ENCODE results near the gene OR10V1.
"Not testable (repeated sequence)": the region's sequence is repeated elsewhere in the genome, so short reads cannot be mapped to it uniquely, and the experiment has no call there.

Gene OR10V1

DNA sequence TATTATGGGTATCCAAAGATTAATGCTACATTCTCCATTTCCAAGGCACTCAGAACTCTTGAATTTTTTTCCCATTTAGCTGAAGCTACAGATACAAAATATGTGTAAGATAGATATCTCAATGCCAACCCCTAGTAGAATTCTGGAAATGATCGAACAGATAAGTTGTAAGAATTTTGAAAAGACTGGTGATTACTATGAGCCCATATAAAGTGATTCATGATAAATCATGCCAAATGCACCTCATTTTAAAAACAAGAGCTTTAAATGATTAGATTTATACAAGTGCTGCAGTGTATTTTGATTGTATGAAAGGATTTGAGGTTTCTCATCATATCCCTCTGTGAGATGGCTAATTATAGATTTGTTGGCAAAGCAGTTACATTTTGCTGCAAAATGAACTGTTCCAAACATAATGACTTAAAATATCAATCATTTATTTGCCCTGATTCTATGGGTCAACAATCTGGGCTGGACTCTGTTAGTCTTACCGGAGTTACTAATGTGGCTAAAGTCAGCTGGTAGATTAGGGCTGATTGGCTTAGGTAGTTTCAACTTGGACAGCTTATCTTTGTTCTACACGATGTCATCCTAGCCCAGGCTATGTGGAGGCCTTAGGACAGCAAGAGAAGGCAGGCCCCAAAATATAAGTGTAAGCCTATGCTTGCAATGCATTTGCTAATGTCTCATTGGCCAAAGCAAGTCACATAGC lies 3.4 kb downstream of the OR10V1 start:
- DNase-seq (ENCODE audit: low read depth): no peak

DNA sequence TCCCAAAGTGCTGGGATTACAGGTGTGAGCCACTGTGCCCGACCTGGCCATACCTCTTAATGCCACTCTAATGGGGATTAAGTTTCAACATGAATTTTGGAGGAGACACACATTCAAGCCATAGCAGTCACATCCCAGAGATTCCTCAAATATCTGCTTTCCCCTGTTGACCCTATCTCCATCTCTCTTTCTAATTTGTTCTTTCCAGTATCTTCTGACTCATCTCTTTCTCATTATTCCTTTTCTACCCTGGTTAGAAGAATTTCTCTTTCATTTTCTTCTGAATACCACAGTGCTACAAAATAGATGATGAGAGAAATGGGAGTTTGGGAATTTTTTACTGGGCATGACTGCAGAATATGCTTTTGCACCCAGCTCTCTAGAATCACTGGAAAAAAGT lies 5.1 kb downstream of the OR10V1 start:
- DNase-seq (ENCODE audit: low read depth): no peak

DNA sequence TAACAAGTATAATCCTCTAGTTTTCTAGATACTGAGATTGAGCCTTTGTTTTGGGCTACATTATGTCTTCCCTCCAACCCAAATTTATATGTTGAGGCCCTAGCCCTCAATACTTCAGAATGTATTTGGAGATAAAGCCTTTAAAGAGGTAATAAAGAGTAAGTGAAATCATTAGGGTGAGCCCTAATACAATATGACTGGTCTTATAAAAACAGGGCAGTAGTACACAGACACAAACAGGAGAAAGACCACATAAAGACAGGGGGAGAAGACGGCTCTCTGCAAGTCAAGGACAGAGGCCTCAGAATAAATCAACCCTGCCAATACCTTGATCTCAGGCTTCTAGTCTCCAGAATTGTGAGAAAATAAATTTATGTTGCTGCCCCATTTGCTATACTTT lies 6.3 kb downstream of the OR10V1 start:
- no peak for DNase-seq (ENCODE audit: low read depth)

DNA sequence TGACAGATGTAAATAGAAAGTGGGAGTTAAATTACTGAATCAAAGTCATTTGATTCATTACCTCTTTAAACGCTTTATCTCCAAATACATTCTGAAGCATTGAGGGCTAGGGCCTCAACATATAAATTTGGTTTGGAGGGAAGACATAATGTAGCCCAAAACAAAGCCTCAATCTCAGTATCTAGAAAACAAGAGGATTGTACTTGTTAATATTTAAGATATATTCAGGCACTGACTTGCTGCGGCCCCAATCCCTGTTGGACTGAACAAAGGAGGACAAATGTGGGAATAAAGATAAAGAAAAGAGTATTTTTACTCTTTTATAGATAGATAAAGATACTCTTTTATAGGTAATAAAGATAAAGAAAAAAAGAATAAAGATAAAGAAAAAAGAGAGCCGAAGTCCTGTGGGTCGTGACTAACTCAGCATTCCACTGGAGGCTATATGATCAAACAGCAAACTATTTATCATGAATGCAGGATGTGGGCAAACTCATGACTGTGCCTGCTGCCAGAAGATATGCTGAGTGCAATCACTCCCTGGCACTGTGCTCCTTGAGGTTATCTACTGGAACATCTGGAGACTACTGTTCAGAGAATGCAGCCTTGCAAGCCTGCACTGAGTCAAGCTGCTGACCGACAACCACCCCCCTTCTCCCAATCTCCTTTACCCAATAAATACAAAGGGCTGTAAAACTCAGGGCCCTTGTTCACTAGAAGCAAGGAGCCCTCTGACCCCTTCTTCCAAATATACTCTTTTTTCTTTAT lies 6.9 kb downstream of the OR10V1 start:
- no peak for DNase-seq (ENCODE audit: low read depth)

DNA sequence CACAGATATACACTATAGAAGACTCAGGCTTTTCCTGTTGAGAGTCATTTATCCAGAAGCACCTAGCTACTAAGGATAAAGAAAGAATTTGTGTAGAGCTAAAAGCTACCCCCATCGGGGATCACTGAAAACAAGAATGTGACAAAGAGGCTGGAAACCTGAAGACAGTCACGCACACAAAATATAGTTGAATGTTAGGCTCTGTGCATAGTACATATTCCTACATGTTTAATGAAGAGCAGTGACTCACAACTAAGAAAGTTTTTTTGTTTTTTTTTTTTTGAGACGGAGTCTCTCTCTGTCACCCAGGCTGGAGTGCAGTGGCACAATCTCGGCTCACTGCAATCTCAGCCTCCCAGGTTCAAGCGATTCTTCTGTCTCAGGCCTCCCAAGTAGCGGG lies 8.4 kb downstream of the OR10V1 start:
- DNase-seq (ENCODE audit: low read depth): no peak

DNA sequence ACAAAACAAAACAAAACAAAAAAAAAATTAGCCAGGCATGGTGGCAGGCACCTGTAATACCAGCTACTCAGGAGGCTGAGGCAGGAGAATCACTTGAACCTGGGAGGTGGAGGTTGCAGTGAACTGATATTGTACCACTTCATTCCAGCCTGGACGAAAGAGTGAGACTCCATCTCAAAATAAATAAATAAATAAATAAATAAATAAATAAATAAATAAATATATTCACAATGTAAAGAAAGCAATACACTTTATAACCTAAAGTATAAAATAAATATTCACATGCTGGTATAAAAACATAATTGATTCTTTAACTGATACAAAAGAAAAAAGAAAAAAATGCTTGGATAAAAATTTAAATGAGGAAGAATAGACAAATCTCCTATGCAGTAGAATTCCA lies 10.1 kb downstream of the OR10V1 start:
- not testable (repeated sequence) for DNase-seq (ENCODE audit: low read depth)

DNA sequence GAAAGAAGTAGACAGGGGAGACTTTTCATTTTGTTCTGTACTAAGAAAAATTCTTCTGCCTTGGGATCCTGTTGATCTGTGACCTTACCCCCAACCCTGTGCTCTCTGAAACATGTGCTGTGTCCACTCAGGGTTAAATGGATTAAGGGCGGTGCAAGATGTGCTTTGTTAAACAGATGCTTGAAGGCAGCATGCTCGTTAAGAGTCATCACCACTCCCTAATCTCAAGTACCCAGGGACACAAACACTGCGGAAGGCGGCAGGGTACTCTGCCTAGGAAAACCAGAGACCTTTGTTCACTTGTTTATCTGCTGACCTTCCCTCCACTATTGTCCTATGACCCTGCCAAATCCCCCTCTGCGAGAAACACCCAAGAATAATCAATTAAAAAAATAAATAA lies 13.5 kb downstream of the OR10V1 start:
- DNase-seq (ENCODE audit: low read depth): not testable (repeated sequence)

DNA sequence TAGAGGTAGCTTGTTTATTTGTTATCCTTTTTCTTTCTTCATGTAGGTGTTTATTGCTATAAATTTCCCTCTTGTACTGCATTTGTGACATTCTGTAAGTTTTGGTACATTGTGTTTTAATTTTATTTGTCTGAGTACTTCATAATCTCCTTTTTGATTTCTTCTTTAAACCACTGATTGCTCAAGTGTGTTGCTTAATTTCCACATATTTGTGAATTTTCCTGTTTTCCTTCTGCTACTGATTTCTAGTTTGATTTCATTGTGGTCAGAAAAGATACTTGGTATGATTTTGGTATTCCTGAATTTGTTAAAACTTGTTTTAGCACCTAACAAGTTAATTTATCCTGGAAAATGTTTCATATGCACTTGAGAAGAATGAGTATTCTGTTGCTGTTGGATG lies 15.1 kb downstream of the OR10V1 start:
- DNase-seq (ENCODE audit: low read depth): no peak

DNA sequence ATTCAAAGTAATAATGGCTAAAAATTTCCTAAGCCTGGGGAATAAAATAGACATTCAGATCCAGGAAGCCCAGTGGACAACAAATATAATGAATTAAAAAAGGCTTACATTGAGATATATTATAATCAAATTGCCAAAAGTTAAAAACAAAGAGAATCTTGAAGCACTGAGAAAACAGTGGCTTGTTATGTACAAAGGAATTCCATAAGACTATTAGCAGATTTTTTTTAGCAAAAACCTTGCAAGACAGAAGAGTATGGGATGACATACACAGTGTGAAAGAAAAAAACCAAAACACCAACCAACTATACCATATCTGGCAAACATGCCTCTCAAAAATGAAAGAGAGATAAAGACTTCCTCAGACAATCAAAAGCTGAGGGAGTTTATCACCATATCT lies 20.7 kb downstream of the OR10V1 start:
- no peak for DNase-seq (ENCODE audit: low read depth)

DNA sequence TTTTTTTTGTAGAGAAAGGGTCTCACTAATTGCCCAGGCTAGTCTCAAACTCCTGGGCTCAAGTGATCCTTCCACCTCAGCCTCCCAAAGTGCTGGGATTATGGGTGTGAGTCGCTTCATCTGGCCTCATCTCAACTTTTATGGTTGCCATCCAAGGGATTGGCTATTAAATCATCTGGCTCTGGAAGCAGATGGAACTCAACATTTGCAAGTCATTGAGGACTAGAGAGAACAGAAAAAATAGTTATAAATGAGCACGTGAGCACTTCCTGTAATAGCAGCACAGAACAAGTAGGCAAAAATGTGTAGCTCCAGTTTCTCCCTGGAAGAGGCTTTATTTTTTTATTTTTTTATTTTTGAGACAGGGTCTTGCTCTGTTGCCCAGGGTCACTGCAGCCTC lies 22.5 kb downstream of the OR10V1 start:
- no peak for DNase-seq (ENCODE audit: low read depth)

DNA sequence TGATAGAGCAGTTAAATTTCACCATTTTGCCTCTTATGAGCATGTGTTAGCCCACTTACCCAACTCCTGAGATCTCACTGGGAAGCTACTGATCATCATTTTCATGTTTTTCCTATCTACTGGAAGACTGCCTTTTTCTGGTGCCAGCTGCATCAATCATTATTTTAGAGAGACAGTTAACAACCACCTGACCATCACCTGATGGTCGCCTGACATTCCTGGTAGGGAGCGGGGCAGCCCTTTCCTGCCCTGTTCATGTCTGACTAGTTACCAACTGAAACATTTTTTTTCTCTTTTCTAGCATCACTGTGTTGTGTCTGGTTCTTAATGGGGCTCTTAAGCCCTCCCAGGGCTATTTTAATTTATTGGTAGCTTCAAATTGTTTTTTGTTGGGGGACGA lies 24.6 kb downstream of the OR10V1 start:
- DNase-seq (ENCODE audit: low read depth): no peak

DNA sequence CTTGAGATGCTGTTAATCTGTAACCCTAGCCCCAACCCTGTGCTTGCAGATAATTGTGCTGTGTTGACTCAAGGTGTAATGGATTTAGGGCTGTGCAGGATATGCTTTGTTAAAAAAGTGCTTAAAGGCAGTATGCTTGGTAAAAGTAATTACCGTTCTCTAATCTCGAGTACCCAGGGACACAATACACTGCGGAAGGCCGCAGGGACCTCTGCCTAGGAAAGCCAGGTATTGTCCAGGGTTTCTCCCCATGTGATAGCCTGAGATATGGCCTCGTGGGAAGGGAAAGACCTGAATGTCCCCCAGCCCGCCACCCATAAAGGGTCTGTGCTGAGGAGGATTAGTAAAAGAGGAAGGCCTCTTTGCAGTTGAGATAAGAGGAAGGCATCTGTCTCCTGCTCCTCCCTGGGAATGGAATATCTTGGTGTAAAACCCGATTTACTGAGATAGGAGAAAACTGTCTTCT lies 32.4 kb downstream of the OR10V1 start:
- not testable (repeated sequence) for DNase-seq (ENCODE audit: low read depth)

DNA sequence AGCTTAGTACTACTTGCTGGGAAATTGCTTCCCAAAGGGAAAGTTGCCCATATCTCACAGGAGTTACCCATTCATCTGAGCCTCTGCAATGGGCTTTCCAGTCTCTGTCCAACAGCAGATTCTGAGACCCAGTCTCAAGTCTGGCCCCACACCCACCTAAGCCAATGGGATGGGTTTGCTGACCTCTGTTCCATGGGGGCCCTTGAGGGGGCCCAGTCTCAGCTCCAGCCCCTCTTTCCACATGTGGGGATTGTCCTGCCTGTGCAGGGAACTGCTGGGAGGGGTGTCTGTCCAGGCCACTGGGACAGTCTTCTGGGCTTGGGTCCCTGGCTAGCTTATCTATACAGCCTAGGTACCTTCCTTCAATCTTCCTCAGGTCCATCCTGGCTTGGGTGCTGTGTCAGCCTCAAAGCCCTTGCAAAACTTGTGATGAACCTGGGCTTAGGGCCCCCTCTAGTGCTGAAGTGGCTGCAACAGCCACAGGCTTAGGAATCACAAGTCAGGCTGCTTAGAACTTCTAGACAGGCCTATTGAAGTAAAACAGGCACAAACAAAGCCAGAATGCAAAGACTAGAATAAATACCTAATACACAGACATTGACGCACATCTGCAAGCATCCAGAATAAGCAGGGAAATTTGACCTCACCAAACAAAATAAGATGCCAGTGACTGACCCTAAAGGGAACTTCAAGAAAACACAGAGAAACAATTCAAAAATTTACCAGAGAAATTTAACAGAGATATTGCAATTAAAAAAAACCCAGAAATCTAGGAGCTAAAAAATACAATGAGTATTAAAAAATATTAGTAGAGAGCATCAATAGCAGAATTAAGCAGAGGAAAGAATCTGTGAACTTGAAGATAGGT lies 33.1 kb downstream of the OR10V1 start:
- peak; percentile 17 for DNase-seq (ENCODE audit: low read depth)

DNA sequence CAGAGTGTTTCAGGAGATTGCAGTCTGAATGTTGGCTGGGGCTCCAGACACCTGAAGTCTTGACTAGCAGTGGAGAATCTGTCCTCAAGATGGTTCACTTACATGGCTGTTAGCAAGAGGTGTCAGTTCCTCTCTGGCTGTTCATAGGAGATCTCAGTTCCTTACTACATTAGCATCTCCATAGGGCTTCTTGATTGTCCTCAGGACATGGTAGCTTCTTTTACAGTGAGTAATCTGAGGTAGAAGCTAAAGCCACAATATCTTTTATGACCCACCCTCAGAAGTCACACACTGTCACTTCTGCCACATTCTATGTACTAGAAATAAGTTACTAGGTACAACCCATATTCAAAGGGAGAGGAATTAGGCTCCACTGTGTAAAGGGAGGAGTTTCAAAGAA lies 34.3 kb downstream of the OR10V1 start:
- no peak for DNase-seq (ENCODE audit: low read depth)

DNA sequence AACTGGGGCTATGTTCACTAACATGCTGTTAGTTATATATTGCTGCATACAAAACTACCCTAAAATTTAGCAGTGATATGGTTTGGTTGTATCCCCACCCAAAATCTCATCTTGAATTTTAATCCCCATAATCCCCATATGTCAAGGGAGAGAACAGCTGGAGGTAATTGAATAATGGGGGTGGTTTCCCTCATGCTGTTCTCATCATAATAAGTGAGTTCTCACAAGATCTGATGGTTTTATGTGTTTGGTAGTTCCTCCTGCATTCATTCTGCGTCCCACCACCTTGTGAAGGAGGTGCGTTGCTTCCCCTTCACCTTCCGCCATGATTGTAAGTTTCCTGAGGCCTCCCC lies 34.9 kb downstream of the OR10V1 start:
- DNase-seq (ENCODE audit: low read depth): no peak

DNA sequence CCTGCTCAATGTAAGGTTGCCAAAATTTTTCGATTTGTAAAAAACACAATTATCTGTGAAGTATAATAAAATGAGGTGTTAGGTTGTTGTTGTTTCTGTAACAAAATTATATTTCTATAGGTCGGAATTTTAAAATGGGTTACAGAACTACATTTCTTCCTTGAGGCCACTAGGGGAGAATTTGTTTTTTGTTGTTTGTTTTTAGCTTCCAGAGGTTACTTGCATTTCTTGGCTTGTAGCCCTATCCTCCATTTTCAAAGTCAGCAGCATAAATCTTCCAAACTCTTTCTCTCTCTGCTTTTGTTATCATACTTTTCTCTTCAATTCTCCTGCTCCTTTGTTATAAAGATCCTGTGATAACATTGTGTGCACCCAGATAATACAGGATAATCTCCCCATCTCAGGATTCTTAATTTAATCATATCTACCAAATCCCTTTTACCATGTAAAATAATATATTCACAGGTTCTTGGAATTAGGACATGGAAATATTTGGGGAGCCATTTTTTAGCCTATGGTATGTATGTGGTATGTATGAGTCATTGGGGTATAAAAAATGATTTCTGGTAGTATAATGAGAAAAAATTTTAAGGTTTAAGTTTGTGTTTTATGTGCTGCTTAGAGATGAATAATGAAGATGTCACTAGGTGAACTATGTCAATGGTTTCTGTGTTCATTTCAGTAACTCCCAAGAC lies 35.4 kb downstream of the OR10V1 start:
- no peak for DNase-seq (ENCODE audit: low read depth)

DNA sequence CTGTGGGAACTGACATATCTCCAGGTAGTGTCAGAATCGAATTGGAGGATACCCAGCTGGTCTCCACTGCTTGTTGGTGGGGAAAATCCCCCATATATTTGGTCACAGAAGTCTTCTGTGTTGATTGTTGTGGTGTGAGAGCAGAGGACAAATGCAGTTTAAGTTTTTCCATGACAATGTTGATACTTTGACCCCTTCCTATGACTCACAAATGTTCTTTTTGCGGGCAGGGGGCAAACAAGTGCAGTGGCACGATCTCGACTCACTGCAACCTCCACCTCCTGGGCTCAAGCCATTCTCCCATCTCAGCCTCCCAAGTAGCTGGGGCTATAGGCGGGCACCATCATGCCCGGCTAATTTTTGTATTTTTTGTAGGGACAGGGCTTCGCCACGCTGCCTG lies 37.4 kb downstream of the OR10V1 start:
- no peak for DNase-seq (ENCODE audit: low read depth)

DNA sequence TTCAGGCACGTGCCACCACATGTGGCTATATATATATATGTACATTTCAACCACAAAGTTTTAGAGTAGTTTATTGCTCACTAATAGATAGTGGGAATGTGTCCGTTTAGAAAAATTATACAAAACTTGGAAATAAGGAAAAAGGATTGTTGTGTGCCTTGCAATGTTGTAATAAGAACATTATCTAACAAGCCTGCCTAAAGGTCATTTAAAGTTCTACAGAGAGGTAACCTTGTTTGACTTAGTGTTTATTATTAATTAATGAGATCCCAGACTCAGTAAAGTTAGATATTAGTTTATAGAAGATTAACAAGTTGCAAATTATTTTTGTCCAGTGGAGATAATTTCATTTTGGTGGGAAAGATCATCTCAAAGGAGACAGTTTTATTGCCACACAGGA lies 39.4 kb downstream of the OR10V1 start:
- DNase-seq (ENCODE audit: low read depth): no peak

DNA sequence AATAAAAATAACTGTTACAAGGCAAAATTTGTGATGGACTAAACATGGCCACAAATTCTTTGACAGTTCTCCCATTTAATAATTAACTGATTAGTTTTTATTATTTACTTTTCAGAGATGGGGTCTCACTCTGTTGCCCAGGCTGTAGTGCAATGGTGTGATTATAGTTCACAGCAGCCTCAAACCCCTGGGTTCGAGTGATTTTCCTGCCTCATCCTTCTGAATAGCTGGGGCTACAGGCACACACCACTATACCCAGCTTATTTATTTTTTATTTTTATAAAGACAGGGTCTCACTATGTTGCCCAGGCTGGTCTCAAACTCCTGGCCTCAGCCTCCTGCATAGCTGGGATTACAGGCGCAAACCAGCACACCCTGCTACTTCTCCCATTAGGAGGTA lies 40.4 kb downstream of the OR10V1 start:
- no peak for DNase-seq (ENCODE audit: low read depth)

DNA sequence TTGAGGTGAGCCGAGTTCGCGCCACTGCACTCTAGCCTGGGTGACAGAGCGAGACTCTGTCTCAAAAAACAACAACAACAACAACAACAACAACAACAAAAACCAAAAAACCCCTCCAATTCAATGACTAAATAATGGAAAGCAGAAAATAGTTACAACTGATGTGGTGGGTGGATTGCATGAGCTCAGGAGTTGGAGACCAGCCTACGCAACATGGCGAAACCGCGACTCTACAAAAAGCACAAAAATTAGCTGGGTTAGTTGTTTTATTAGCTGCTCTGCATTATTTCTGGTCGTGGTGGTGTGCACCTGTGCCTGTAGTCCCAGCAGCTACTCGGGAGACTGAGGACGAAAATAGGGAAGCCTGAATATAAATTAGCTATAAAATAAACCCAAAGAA lies 42.2 kb downstream of the OR10V1 start:
- DNase-seq (ENCODE audit: low read depth): no peak

DNA sequence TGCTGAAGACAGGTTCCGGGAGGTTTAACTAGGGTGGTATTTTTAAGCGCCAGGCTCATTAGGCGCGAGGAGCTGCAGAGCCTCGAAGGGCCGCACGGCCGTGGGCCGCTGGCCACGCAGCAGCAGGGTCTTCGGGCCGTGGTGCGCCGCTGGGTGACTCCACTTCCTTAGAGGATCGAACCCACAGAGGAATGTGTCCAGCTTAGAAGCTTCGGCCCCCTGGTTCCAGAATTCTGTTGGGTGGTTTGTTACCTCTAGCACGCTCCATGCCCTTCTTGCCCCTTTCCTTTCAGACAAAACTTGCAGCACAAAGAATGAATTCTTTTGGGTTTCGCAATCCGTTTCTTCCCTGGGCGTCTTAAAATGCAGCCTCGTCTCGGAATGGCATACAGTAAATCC lies 44.0 kb downstream of the OR10V1 start:
- DNase-seq (ENCODE audit: low read depth): no peak

DNA sequence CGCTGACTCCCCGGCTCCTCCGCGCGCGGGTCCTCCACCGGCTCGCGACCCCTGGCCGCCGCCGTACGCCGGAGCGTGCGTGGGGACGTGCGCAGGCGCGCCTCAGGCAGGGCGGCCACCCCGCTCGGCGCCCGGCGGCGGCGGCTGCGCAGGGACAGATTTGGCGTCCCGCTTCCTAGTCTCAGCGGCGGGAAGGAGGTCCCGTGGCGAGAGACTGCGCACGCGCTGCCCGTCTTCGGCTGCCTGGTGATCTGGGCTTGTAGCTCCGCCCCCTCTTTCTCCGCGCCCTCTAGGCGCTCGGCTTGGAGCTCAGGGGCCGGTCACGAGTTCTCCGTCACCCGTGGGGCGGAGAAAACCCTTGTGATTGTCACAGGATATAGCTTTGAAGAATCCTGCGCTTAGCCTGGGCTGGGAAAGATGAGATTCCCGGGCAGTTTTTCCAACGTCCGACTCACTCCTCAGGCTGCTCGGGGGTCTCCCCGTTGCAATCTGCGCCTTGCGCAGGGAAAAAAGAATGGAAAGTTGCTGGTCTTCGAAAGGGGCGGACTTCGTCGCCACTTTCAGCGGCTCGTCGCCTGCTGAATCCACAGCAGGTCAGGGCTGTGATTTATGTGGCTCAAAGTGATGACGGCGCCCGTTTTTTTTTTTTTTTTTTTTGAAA lies 44.6 kb downstream of the OR10V1 start, which contains the start of gene PATL1:
PATL1 (minus strand) TSS at position 88 of the 661 bp plus-strand sequence. CDS start 142 bp downstream, outside the sequence.
- DNase-seq (ENCODE audit: low read depth): peak; percentile 98
